NCI-H2227 (cell line): ENCODE results near the gene TREML4.
"Not testable (repeated sequence)": the region's sequence is repeated elsewhere in the genome, so short reads cannot be mapped to it uniquely, and the experiment has no call there.

Experiments
- DNase-seq: peaks from one replicate; lab custom pipeline; 2025; ENCODE audit not compliant: unreplicated experiment; lab: John Stamatoyannopoulos, UW

TREML4 gene

GRCh38 chr6:41201764-41202173 lies 26.4 kb upstream of the TREML4 start:
- no peak for DNase-seq

GRCh38 chr6:41204156-41204555 lies 24.0 kb upstream of the TREML4 start:
- DNase-seq, result no peak

GRCh38 chr6:41208439-41209106 lies 19.6 kb upstream of the TREML4 start:
- DNase-seq, result no peak

DNA sequence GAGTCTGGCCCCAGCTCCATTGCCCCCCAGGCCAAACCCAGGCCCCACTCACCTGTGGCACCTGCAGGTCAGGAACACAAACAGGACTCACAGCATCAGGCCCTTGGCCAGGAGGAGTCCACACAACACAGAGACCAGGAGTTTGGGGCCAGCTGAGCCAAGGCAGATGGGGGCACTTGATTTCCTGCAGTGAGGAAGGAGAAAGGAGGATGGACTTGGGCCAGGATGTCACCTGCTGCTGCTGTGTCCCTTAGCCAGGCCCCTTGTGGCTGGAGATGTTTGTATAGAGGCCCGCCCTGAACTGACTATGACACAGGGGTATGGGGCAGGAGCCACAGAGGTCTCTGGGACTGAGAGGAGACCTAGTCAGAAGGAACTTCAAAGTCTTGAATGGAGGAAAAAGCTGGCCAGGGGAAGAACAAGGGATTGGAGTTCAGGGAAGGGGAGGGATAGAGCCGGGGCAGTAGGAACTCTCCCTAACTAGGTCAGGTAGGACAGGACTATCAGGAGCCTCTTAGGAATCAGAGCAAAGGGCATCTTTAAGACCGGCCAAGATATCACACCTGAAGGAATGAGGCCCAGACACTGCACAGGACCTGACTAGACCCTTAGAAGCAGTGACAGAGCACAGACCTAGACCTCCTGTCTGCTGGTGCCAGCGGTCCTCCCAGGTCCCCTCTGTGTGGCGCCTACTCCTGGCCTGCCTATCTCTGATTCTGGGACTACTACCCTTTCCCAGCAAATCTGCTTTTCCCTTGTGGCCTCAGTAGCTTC lies 18.4 kb upstream of the TREML4 start:
- no peak for DNase-seq

DNA sequence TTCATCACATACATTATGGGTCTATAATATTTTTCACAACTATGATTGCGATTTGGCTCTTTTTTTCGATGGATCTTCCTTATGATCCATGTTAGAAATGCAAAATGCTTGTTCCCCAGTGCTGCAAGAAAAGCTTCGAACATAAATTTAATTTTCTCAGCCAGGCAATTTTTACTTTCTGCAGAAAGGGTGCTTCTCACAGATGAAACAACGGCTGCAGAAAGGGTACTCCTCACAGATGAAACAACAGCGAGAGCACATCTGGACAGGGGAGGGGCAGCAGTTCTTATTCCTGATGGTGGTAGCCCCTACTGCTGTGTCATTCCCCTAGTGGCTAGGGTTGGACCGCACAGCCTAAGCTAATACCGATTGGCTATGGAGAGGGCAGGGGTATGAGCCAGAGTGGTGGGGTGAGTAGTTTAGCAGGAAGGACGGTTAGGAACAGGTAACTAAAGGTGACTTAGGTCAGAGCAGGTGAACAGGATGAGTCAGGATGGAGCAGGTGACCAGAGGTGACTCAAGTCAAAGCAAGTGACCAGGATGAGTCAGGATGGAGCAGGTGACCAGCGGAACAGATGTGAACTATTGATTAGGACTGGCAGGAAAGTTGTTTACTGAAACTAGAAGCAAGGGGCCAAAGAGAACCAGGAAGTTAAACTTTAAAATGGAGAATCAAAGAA lies 13.4 kb upstream of the TREML4 start:
- no peak for DNase-seq

DNA sequence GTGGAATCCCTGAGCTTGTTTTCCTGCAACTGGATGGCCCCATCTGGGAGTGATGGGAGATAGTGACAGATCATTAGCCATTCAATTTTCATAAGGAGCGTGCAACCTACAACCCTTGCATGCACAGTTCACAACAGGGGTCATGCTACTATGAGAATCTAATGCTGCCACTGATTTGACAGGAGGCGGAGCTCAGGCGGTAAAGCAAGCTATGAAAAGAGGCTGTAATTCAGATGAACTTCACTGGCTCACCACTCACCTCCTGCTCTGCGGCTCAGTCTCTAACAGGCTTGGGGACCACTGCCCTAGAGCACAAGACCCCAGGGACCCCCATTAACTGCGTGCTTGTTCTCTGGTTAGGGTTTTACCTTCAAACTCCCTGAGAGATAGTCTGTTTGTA lies 12.4 kb upstream of the TREML4 start:
- DNase-seq, result no peak

- no peak for DNase-seq
Observed at GRCh38 chr6:41216616-41217015, 11.5 kb upstream of the TREML4 start.

DNA sequence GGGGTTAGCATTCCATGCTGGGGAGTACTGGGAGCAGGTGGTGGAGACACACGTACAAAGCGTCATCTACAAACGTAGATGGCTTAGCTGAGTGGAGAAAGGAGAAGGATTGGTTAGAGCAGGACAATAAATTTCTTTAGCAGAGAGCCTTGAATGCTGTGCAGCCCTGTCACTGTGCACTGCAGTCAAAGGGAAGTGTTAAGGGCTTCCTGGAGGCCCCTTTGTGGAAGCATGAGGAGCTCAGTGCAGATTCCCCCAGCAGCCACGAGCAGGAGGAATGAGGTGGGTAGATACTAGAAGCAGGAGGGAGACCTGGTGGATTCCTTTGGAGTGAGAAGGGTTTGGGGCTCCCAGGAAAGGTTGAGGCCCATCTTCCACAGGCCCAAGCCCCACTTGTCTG lies 6.1 kb upstream of the TREML4 start:
- no peak for DNase-seq

DNA sequence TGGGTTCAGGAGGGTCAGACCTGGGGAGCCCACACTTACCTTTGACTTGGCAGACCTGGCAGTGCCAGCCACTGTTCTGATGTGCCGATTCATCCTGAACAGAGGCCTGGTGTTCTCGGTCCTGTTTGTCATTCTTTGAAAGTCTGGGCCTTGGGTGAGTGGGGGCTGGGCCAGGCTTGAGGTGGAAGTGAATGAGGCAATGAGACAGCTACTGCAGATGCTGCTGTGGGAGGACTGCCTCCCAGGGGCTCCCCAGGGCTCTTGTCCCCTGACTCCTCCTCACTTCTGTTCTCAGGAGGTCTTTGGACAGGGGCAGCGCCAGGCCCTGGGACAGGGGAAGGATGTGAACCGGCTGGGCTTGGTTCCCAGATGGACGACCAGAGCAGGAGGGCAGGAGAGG lies 5.6 kb upstream of the TREML4 start:
- no peak for DNase-seq

- DNase-seq, result no peak
Observed at GRCh38 chr6:41224800-41225199, 3.3 kb upstream of the TREML4 start.

DNA sequence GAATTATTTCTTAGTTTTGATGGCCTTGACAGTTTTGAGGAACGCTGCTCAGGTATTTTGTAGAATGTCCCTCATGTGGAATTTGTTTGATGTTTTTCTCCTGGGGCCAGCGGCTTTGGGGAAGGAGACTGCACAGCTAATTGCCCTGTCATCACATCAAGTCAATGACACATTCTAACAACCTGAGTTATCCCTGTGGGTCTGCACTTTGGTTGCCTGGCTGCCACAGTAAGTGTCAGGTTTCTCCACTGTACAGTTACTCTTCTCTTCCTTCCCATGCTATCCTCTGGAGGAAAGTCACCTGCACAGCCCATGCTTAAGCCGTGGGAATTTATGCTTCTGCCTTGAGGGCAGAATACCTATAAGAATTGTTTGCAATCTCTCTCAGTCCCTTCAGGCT lies 1.4 kb upstream of the TREML4 start:
- no peak for DNase-seq

GRCh38 chr6:41228616-41229015 lies 467 bp downstream of the TREML4 start:
- DNase-seq, result no peak

GRCh38 chr6:41229721-41230120 lies 1.6 kb downstream of the TREML4 start:
- DNase-seq, result no peak

GRCh38 chr6:41231246-41231645 lies 3.1 kb downstream of the TREML4 start:
- DNase-seq, result no peak

DNA sequence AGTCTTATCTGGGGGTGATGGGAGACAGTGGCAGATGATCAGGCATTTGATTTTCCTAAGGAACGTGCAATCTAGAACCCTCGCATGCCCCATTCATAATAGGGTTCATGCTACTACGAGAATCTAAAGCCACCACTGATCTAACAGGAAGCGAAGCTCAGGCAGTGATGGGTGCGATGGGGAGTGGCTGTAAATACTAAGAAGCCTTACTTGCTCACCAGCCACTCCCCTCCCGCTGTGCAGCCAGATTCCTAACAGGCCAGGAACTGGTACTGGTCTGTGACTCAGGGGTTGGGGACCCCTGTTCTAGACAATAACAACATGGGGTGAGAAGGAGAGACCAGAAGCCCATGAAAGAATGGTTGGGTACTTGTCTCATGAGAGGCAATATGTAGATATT lies 4.5 kb downstream of the TREML4 start:
- DNase-seq, result no peak

DNA sequence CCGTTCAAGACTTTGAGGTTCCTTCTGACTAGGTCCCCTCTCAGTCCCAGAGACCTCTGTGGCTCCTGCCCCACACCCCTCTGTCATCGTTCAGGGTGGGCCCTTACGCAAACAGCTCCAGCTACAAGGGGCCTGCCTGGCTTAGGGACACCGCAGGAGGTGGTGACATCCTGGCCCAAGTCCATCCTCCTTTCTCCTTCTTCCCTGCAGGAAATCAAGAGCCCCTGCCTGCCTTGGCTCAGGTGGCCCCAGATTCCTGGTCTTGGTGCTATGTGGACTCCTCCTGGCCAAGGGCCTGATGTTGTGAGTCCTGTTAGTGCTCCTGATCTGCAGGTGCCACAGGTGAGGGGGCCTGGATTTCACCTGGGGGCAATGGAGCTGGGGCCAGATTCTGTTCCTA lies 8.1 kb downstream of the TREML4 start:
- DNase-seq, result no peak

GRCh38 chr6:41237128-41237527 lies 9.0 kb downstream of the TREML4 start:
- DNase-seq, result no peak

GRCh38 chr6:41239467-41240159 lies 11.5 kb downstream of the TREML4 start:
- DNase-seq, result no peak

DNA sequence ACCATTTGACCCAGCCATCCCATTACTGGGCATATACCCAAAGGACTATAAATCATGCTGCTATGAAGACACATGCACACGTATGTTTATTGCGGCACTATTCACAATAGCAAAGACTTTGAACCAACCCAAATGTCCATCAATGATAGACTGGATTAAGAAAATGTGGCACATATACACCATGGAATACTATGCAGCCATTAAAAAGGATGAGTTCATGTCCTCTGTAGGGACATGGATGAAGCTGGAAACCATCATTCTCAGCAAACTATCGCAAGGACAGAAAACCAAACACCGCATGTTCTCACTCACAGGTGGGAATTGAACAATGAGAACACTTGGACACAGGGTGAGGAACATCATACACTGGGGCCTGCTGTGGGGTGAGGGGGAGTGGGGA lies 18.4 kb downstream of the TREML4 start:
- not testable (repeated sequence) for DNase-seq

DNA sequence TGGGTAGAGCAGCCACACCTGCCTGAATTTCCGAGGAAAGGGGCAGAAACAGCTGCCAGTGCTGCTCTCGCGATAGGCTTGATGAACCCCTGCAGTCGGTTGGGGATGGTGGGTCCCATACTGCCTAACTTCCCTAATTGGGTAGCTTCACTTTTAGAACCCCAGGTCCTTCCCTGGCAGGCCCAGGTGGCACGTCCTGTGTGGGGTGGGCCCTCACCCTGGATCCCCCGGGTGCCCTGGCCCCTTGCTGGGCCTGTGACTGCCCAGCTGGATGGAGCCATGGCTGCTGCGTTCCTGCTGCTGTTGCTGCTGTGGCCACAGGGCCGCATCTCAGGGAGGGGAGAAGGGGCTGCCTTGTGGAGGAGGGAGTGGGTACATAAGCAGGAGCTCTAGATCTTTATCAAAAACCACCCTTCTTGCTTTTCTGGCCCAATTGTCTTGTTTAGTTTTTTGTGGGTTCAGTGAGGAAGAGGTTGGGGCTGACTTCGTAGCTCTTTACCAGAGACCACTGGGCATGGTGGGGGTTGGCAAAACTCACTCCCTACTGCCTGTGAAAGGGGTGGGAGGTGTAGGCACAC lies 19.2 kb downstream of the TREML4 start:
- no peak for DNase-seq
